Measurements from ENCODE around the gene DCST2.
"Not testable (repeated sequence)": the region's sequence is repeated elsewhere in the genome, so short reads cannot be mapped to it uniquely, and the experiment has no call there.

Gene DCST2

GRCh38 chr1:154996966-154997701 lies 36.4 kb downstream of the DCST2 start:
- no peak for DNase-seq (ENCODE audit: low spot score)
- in situ Hi-C loops (cut with MboI; ENCODE audit: low pct_unique_long_range_greater_than_20kb, low sequenced_read_pairs, unreplicated experiment) = no loop called here
- no peak for TF ChIP-seq CTCF (IDR thresholded peaks at IDR 0.05; ENCODE audit: extremely low read depth, insufficient read depth, missing control alignments)

- peak; percentile 27 for TF ChIP-seq CTCF (IDR thresholded peaks at IDR 0.05; ENCODE audit: extremely low read depth, insufficient read depth, missing control alignments)
- DNase-seq (ENCODE audit: low spot score); in situ Hi-C loops (cut with MboI; ENCODE audit: low pct_unique_long_range_greater_than_20kb, low sequenced_read_pairs, unreplicated experiment): not testable (repeated sequence)
These were observed 38.1 kb downstream of the DCST2 start for GRCh38 chr1:154995301-154995983.

- TF ChIP-seq CTCF (IDR thresholded peaks at IDR 0.05; ENCODE audit: extremely low read depth, insufficient read depth, missing control alignments) = no peak
- in situ Hi-C loops (cut with MboI; ENCODE audit: low pct_unique_long_range_greater_than_20kb, low sequenced_read_pairs, unreplicated experiment) = no loop called here
- no peak for DNase-seq (ENCODE audit: low spot score)
These were observed 39.0 kb downstream of the DCST2 start for GRCh38 chr1:154994591-154994990.

- no peak for DNase-seq (ENCODE audit: low spot score)
- TF ChIP-seq CTCF (IDR thresholded peaks at IDR 0.05; ENCODE audit: extremely low read depth, insufficient read depth, missing control alignments) = no peak
- in situ Hi-C loops (cut with MboI; ENCODE audit: low pct_unique_long_range_greater_than_20kb, low sequenced_read_pairs, unreplicated experiment) = no loop called here
These were observed 39.4 kb downstream of the DCST2 start for GRCh38 chr1:154994269-154994587.

- in situ Hi-C loops (cut with MboI; ENCODE audit: low pct_unique_long_range_greater_than_20kb, low sequenced_read_pairs, unreplicated experiment) = no loop called here
- TF ChIP-seq CTCF (IDR thresholded peaks at IDR 0.05; ENCODE audit: extremely low read depth, insufficient read depth, missing control alignments) = no peak
- DNase-seq (ENCODE audit: low spot score) = no peak
These were observed 39.9 kb downstream of the DCST2 start, which contains the start of gene LENEP for GRCh38 chr1:154993572-154994268. Gene LENEP, plus strand, starts transcription at chr1:154993586. Its CDS starts 22 bp downstream, at chr1:154993608.

- DNase-seq (ENCODE audit: low spot score) = no peak
- peak; percentile 12 for TF ChIP-seq CTCF (IDR thresholded peaks at IDR 0.05; ENCODE audit: extremely low read depth, insufficient read depth, missing control alignments)
- in situ Hi-C loops (cut with MboI; ENCODE audit: low pct_unique_long_range_greater_than_20kb, low sequenced_read_pairs, unreplicated experiment) = no loop called here
These were observed 40.6 kb downstream of the DCST2 start for GRCh38 chr1:154992721-154993571.
